ENCODE measurements around the gene PIGT. TPM values are rescaled to one million over a fixed set of nuclear protein-coding genes. Genes with fewer than 3 reads are reported as not detected.

The PIGT gene
- total RNA-seq, 1 experiment from 2014 or later = 71.4 TPM

GRCh38 chr20:45441746-45442145, 25.8 kb downstream of the PIGT start:
- Histone ChIP-seq H3K4me1 (ENCODE audit: control insufficient read depth in 1 of 2, insufficient read depth in 2 of 2, low read length in 2 of 2) (peaks cover 0 to 5% of the 10 kb centered on the region in 2 experiments; a peak in 1 of 4 replicates), H3K79me2 (ENCODE audit: insufficient read depth, low read length) (no peaks in the 10 kb centered on the region), H2AFZ (ENCODE audit: low read depth, low read length, poor library complexity, severe bottlenecking) (no peak overlapping the region), H3K36me3 (ENCODE audit: control insufficient read depth in 1 of 2, insufficient read depth in 2 of 2, low read length in 2 of 2) (no peaks in the 10 kb centered on the region), H3K9ac (ENCODE audit: low read length) (no peak overlapping the region), H3K27me3 (ENCODE audit: insufficient read depth, low read length) (no peaks in the 10 kb centered on the region), H4K20me1 (ENCODE audit: insufficient read depth) (no peaks in the 10 kb centered on the region), H3K4me3 (replicated peaks in 1 of 2; ENCODE audit: low read depth in 1 of 2, low read length in 2 of 2) (no peak overlapping the region), H3K9me2 (ENCODE audit: insufficient read depth) (no peaks in the 10 kb centered on the region), H3K4me2 (ENCODE audit: low read length) (no peak overlapping the region), H3K9me3 (ENCODE audit: control insufficient read depth in 1 of 2, insufficient read depth in 1 of 2, low read depth in 1 of 2, low read length in 2 of 2) (no peaks in the 10 kb centered on the region), H3K27ac (ENCODE audit: low read depth, low read length) (no peak overlapping the region)
- RAD21 ChIA-PET (ENCODE audit: low non-redundant PET in 1 of 2, low total read pairs in 2 of 2, uncharacterized antibody in 2 of 2, unreplicated experiment in 2 of 2) = no interaction called here
- intact Hi-C loops (cut with micrococcal nuclease) = no loop called here
- BruUV-seq (replicated peaks) = no TSS peak
- no peak for DNase-seq (ENCODE audit: low read depth, low spot score)
- CTCF ChIA-PET = no interaction called here
- TF ChIP-seq POLR2A (IDR thresholded peaks at IDR 0.05; ENCODE audit: borderline replicate concordance, extremely low read depth, insufficient read depth, insufficient read length) = no peak
- TF ChIP-seq ZBTB33 (IDR thresholded peaks at IDR 0.05; ENCODE audit: extremely low read depth, insufficient replicate concordance, low read length) = no peak
- no peak for TF ChIP-seq SP1 (IDR thresholded peaks at IDR 0.05; ENCODE audit: low read depth)
- no peak for TF ChIP-seq FOSL1 (IDR thresholded peaks at IDR 0.05; ENCODE audit: low read depth)
- TF ChIP-seq SIN3A (IDR thresholded peaks at IDR 0.05; ENCODE audit: low read depth) = no peak
- TF ChIP-seq EZH2phosphoT487 (IDR thresholded peaks at IDR 0.05; ENCODE audit: borderline replicate concordance) = no peak
- TF ChIP-seq ATF3 (IDR thresholded peaks at IDR 0.05) = no peak
- no peak for TF ChIP-seq RAD21 (IDR thresholded peaks at IDR 0.05; ENCODE audit: low read depth)
- TF ChIP-seq CEBPB (IDR thresholded peaks at IDR 0.05; ENCODE audit: low read depth) = no peak
- TF ChIP-seq EGR1 (IDR thresholded peaks at IDR 0.05; ENCODE audit: low read depth) = no peak
- no peak for TF ChIP-seq REST (IDR thresholded peaks at IDR 0.05; ENCODE audit: low read depth)
- TF ChIP-seq TCF7L2 (IDR thresholded peaks at IDR 0.05; ENCODE audit: borderline replicate concordance, extremely low read depth, insufficient read depth, insufficient read length) = no peak
- no peak for TF ChIP-seq ELF1 (IDR thresholded peaks at IDR 0.05; ENCODE audit: borderline replicate concordance, low read depth)
- no peak for TF ChIP-seq CTCF (IDR thresholded peaks at IDR 0.05 in 2 of 3, conservative IDR thresholded peaks at IDR 0.05 in 1 of 3; ENCODE audit: borderline replicate concordance in 1 of 3, insufficient read depth in 1 of 3, low read depth in 2 of 3, low read length in 2 of 3)
- no peak for TF ChIP-seq JUND (IDR thresholded peaks at IDR 0.05)
- TF ChIP-seq YY1 (IDR thresholded peaks at IDR 0.05; ENCODE audit: extremely low read depth, insufficient replicate concordance, low read depth, low read length) = no peak
- no peak for TF ChIP-seq ZFX (IDR thresholded peaks at IDR 0.05)
- no peak for TF ChIP-seq POLR2AphosphoS5 (IDR thresholded peaks at IDR 0.05; ENCODE audit: low read depth, low read length)
- POLR2A ChIA-PET = no interaction called here
- no peak for ATAC-seq
